ENCODE data around the gene GPR173. TPM values are rescaled to one million over a fixed set of nuclear protein-coding genes. Genes with fewer than 3 reads are reported as not detected.

Gene GPR173
- total RNA-seq, 1 donor from 2014 or later = not detected

GRCh38 chrX:53071604-53072417 lies 23.2 kb downstream of the GPR173 start:
- peak; percentile 62 for DNase-seq (ENCODE audit: low spot score)

GRCh38 chrX:53072418-53073114 lies 24.0 kb downstream of the GPR173 start:
- DNase-seq (ENCODE audit: low spot score) = no peak

GRCh38 chrX:53073115-53073586 lies 24.6 kb downstream of the GPR173 start:
- no peak for DNase-seq (ENCODE audit: low spot score)

GRCh38 chrX:53075011-53075410 lies 26.4 kb downstream of the GPR173 start:
- no peak for DNase-seq (ENCODE audit: low spot score)

GRCh38 chrX:53076671-53077070 lies 28.1 kb downstream of the GPR173 start:
- no peak for DNase-seq (ENCODE audit: low spot score)

- no peak for DNase-seq (ENCODE audit: low spot score)
These were observed 28.9 kb downstream of the GPR173 start for GRCh38 chrX:53077207-53078197.

- no peak for DNase-seq (ENCODE audit: low spot score)
These were observed 30.4 kb downstream of the GPR173 start for GRCh38 chrX:53078943-53079342.

GRCh38 chrX:53080628-53081580 lies 32.3 kb downstream of the GPR173 start:
- no peak for DNase-seq (ENCODE audit: low spot score)

- DNase-seq (ENCODE audit: low spot score) = peak; percentile 98
These were observed 33.6 kb downstream of the GPR173 start, which contains the start of gene TSPYL2 for GRCh38 chrX:53081925-53082772. TSS of gene TSPYL2 (plus strand) at chrX:53082367. CDS start at chrX:53082499, 132 bp downstream.

- DNase-seq (ENCODE audit: low spot score) = no peak
These were observed 34.4 kb downstream of the GPR173 start for GRCh38 chrX:53082773-53083616.

- DNase-seq (ENCODE audit: low spot score) = no peak
These were observed 35.5 kb downstream of the GPR173 start for GRCh38 chrX:53084043-53084570.

- DNase-seq (ENCODE audit: low spot score) = no peak
These were observed 36.3 kb downstream of the GPR173 start for GRCh38 chrX:53084863-53085262.

- DNase-seq (ENCODE audit: low spot score) = no peak
These were observed 37.2 kb downstream of the GPR173 start for GRCh38 chrX:53085661-53086229.

- DNase-seq (ENCODE audit: low spot score) = no peak
These were observed 37.9 kb downstream of the GPR173 start for GRCh38 chrX:53086464-53086863.

- DNase-seq (ENCODE audit: low spot score) = no peak
These were observed 38.8 kb downstream of the GPR173 start for GRCh38 chrX:53087388-53087831.

GRCh38 chrX:53088136-53088974 lies 39.8 kb downstream of the GPR173 start:
- peak; percentile 83 for DNase-seq (ENCODE audit: low spot score)
